ENCODE results near the gene FLNA.
"Not testable (repeated sequence)": the region's sequence is repeated elsewhere in the genome, so short reads cannot be mapped to it uniquely, and the experiment has no call there.

FLNA gene

DNA sequence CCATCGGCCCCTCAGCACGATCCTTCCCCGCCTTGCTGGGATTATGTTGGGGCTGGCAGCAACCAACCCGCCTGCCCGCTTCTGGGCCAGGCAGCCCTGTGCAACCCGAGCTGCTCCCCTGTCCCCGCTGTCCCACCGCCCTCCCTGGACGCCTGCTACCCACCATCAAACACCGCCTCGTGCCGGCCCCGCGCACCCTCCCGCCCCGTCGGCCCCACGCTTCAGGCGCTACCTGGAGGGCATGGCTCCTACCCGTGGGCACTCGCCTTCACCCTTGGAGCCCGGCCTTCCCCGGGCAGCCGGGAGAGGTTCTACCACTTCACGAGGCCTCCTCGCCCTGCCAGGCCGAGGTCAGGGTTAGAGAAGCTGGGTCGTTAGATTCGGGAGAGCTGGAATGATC is 41.9 kb downstream of the FLNA start:
- no peak for DNase-seq

DNA sequence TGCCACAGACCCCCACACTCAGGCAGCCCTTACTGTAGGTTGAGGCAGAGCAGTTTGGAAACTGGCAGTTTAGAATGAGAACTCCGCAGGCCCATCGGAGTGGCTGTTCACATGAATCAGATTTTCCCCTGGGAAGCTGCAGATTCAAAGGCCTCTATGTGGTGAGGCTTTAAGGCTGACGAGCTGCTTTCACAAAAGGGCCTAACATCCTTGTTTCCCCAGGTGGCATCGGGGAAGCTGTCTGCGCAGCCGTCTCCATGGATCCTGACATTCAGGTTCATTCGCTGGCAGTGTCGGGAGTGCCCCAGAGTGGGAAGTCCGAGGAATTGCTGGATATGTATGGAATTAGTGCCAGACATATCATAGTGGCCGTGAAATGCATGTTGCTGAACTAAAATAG is 45.1 kb downstream of the FLNA start:
- no peak for DNase-seq

DNA sequence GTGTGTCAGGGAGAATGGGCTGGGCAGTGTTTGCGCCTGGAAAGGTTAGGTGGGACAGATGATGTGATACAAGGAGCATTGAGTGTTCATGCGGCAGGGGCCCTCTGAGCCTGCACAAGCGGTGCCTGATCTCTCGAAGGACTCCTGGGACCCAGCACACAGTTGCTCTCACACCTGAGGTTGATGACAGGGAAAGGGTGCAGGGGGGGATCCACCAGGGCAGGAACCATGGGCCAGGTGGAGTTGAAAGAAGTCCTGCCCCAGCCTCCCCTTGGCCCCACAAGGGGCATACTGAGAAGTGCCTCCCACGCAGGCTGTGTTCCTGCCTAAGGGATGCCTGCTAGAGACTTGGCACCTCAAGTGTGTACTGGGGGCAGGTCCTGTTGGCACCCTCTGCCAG is 45.8 kb downstream of the FLNA start:
- DNase-seq, result no peak

DNA sequence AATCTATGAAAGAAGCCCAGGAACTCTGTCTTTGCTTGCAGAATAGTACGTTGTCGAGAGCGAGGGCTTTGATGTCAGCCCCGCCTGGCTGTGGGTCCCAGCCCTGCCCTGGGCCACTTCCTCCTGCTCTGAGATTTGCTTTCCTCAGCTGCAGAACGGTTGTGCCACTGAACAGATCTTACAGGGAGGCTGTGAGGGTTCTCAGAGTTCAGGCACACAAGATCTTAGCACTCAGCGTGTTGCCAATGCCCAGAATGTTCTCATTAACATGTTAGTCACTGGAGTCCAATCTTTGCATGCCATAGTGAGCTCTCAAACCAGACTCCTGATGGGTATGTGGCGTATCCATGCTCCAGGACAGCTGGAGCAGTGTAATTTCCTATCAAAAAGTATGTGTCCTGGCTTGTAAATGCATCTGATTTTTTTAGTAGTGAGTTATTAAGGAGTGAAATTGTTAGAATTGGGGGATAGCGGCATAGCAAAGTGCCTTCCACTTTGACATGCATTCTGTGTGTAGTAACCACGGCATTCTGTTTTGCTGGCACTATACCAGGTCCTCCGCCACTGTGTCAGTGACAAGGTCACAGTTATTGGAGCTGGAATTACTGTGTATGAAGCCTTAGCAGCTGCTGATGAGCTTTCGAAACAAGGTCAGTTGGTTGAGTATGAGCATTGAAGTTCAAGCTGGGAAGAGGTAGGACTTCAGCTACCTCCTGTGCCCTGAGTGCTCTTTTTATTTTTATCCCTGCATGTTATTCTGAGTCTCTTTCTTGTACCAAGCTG is 47.2 kb downstream of the FLNA start:
- no peak for DNase-seq

DNA sequence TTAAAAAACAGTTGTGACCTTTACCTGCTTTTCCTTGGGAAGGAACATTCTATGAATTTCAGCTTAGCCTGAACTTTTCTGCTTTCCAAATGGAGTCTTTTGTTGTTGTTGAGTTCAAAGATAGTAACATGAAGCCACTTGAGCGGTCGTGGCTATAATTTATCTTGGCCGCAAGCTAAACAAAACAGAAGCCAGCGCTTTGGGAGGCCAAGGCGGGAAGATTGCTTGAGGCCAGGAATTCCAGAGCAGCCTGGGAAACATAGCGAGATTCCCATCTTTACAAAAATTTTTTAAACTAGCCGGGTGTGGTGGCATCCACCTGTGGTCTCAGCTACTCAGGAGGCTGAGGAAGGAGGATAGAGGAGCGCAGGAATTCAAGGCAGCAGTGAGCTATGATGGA is 48.9 kb downstream of the FLNA start:
- DNase-seq, result no peak

DNA sequence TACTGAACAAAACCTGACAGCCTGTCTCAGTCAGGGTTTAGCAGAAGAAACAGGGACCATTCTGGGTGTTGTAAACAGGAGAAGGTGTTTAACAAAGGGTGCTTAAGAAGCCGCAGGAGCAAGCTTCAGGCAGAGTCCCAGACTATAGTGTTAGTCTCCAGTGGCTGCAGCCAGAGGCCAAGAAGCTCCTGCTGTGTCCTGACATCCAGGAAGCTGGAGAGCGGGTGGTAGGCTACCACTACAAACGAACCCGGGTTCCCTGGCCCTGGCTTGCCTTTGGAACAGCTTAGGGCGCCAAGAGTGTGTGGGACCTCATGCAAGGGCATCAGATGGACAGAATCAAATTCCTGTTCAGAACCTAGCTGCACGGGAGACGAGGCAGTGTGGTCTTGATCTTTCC is 50.9 kb downstream of the FLNA start:
- DNase-seq, result no peak

DNA sequence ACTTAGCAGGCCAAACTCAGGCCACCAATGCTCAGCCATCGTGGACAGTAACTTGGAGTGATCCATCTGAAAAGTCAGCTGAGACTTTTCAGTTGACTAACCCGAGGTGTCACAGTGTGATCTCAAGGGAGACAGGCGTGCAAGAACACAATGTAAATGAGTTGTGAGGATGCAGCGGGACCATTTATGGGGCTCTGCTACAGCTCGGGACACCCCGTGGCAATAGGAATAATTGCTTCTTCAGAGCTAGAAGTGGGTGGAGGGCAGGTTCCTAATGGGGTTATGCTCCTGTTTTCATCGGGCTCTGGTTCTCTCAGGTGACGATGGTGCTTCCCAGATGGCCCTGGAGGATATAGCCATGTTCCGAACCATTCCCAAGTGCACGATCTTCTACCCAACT is 51.5 kb downstream of the FLNA start:
- no peak for DNase-seq

DNA sequence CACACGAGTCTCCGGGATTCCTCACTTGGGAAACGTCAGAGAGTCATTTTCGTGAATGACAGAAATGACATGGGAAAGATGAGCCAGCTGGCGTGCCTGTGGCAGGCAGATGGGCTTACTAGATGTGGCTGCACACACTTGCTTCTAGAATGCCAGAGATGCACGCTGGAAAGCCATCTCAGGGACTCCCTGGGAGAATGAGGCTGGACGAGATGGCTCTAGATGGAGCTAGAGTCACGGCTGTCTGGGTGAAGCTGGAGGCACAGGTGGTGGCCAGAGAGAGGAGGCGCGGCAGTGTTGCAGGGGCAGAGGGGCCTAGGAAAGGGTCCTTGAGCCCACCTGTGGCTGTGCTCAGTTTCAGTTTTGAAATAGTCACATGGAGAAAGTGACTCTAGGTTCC is 52.8 kb downstream of the FLNA start:
- DNase-seq, result no peak

DNA sequence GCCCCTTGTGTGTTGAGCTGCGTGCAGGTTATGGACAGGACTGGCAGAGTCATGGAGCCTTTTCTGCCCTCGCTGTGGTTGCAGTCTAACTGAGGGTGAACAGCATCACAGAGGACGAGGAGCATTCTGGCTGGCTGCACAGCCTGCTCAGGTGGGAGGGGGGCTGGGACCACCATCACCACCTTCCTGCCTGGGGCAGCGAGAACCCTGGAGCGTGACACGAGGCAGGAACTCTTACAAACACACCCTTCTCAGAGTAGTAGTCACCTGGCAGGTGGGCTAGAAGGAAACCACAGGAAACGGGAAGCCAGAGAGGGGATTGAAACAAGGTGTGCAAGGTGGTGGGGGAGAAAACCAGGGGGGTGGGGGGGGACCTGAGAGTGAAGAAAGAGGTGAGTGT is 53.3 kb downstream of the FLNA start:
- DNase-seq, result no peak

DNA sequence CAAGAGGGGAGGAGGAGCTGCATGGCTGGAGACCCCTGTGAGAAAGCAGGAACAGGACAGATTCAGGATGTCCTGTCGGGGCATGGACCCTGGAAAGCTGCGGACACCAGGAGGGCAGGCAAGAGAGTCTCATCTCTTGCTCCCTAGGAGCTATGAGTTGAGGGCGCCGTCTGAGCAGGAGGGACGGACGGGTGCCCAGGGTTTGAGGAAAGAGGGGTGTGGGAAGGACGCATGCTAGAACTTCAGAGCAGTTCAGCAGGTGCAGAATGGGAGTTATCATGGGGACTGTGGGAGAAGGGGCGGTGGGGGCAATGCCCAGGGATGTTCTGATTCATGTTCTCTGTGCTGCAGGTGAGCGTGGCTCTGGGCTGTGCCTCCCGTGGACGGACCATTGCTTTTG is 54.0 kb downstream of the FLNA start:
- no peak for DNase-seq

DNA sequence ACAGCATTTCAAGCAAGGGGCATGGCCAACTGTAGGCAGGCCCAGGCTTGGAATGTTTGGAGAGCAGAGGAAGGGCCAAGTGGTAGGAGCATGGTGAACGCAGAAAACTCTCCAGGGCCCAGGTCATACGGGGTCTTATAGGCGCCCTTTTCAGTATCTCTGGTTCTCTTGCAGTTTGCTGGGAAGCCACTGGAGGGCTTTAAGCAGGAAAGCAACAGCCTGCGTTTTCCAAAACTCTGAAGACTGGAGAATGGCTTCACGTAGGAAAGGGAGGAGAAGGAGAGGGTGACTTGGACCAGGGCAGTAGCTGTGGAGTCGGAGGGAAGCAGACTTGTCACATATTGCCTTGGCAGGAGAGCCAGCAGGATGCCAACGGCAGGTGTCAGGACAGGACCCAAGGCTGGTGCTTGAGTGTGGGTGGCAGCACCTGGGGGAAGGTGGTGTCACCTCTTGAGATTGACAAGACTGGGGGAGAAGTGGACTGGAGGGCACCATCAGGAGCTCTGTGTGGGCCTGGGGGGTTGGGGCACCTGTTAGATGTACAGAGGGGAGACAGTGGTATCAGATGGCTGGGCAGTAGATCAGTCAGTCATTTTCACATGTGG is 56.9 kb downstream of the FLNA start:
- no peak for DNase-seq

DNA sequence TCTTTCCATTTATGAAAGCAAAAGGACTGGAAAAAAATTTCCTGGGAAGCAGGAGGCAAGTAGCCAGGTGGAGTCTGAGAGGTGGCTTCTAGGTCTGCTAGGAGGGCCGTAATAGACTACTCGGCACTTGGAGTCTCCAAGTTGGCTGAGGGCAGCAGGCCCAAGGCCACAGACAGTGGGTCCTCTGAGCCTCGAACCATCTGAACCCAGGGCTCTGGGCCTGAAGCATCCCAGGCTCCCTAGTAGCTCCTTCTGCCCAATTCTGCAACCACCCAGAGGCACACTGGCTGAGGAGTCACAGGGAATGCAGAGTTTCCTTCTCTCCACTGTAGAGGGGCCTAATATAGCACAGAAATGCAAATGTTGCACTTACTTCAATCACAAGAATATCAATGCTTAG is 59.0 kb downstream of the FLNA start:
- no peak for DNase-seq

DNA sequence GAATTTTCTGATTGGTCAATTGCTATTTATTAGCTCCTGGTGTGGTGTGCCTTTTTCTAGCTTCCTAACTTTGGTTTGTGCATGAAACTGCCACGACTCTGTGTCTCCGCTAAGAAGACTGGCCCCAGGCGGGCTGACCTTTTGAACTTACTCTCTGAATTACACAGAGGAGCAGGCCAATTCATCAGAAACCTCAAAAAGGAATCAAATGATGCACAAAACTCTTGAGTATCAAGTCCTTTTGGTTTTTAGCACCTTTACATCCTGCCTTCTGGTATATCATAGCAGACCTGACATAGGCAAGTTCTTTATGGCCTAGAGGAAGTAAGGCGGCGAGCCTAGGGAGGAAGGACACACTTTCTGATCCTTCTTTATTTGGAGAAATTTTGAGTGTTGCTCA is 61.3 kb downstream of the FLNA start:
- DNase-seq, result no peak

DNA sequence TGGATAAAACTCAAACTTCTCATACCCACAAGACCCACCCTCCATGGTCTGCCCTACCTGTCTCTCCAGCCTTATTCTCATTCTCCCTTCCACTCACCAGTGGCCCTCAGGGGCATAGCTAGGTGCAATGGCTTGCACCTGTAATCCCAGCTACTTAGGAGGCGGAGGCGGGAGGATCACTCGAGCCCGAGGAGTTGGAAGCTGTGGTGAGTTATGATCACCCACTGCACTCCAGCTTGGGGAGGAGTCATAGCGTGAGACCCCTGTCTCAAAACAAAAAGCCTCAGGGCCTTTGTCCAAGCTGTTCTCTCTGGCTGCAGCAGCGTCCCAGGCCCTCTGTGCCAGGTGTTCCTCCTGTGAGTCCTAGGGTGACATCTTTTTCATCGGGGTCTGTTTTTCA is 62.3 kb downstream of the FLNA start:
- DNase-seq, result no peak

DNA sequence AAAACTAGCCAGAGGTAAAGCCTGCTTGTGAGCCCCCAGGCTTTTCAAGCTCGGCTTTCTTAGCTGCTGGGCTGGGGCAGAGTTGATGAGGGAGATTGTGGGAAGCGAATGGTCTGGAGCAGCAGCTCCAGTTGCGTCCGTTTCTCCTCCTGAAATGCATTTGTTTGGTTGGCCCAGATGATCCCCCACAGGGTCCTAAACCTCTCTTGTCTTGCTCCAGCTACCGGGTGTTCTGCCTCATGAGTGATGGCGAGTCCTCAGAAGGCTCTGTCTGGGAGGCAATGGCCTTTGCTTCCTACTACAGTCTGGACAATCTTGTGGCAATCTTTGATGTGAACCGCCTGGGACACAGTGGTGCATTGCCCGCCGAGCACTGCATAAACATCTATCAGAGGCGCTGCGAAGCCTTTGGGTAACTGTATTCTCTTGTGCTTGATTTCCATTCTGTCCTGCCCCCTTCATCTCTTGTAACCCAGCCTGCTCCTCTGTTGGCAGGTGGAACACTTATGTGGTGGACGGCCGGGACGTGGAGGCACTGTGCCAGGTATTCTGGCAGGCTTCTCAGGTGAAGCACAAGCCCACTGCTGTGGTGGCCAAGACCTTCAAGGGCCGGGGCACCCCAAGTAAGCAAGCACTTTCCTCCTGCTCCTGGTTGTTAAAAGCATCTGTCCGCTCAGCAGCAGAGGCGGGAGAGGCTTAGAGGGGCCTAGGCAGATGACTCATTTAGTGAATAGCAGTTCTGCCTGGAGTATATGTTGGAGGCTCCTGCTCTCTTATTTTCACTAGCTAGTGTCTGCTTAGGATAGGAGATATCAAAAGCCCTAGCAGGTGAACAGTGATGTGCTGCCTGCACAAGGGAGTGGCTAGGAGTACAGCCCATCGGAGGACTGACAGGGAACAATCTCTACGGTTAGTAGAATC is 63.6 kb downstream of the FLNA start:
- DNase-seq, result no peak

DNA sequence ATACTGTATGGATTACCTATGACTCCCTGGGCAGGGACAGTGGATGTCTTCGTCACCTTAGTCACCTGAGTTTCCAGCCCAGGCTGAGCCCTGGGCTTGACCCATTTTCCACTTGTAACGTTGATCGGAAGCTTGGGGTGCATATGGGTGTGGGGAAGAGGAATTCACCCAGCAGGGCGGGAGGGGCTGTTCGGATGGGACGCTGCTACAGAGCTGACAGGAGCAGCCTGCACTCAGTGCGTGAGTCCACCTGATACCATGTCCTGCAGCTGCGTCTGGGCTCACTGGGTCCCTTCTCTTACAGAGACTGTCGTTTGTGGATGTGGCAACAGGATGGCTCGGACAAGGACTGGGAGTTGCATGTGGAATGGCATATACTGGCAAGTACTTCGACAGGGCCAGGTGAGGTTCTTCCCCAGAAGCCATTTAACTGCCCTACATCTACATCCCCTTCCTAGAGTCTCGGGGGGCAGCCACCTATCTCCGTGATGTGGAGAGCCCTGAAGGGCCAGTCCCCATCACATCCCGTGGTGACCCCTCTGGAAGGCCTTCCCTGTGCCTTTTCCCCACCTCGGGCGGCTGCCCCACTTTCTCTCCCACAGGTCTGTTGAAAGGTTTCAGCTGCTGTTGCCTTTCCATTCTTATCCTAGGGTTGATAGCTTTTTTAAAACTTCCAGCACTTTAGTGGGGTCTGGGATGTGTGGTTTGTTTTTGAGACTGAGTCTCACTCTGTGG is 65.2 kb downstream of the FLNA start:
- DNase-seq, result no peak

DNA sequence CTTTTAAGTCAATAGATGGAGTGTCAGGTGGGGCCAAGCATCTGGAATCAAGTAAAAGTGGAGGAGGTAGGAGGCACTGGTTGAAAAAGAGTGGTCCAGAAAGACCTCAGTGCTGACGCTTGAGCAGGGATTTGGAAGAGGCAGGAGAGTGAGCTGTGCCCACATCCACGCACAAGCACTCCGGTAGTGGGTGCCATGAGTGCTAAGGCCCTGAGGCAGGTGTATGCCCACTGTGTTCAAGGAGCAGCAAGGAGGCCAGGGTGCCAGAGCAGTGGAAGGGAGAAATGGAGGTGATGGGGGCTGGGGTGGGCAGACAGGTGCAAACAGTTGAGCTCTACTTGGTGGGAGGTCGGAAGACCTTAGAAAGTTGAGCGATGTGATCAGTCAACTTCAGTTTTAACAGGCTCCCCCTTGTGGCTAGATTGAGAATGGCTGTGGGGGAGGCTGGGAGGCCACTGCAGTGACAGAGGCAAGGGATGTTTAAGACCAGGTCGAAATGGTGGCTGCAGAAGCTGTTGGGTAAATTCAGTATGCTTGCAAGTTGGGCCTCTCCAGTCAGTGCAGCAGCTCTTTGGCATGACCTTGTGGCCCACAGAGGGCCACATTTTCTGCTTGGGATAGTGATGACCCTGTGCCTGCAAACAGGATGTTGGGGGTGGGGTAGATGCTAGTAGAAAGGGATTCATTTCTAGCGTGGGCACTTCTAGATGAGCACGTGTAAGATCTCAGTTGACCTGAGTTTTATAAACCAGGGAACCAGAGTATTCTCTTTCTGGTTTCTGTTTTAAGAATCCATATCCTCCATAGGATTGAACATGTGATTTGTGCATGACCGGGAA is 66.1 kb downstream of the FLNA start:
- peak; percentile 11 for DNase-seq

DNA sequence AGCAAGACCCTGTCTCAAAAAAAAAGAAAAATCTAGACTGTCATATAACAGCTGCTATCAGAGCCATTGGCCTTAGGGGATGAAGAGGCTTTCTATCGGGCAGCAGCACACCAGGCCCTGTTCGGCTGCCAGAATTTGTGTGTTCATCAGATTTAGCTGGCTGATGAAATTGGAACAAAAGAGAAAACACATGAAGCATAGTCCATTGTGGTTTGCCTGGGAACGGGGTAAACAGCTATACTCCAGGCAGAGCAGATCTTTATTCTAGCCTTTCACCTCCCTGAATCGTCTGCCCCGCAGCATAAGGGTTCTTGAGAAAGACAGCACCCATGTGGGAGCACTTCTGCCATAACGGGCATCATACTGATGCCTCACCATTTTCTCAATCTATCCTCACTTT is 67.2 kb downstream of the FLNA start:
- DNase-seq, result no peak

DNA sequence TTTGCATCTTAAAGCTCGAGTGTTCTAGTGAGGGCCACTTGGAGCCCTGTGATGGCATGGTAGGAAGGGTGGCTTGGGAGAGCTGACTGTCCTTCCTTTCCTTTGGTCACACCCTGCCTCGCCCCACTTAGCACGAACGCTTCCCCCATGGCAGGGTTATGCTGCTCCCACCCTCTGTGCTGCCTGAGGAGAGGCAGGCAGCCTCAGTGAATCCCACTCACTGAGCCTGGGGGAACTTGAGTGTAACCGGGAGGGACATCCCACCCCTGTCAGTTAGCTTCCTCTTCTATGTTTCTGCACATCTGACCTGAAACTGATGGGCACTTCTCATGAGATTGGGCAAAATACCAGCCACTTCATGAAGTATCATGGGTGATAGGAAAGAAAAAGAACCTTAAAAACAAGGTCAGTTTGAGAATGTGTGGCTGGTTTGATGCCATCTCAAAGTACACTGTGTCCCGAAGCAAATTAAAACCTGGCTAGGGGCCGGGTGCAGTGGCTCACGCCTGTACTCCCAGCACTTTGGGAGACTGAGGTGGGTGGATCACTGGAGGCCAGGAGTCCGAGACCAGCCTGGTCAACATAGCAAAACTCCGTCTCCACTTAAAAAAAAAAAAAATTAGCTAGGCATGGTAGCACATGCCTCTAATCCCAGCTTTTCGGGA is 68.8 kb downstream of the FLNA start:
- DNase-seq, result no peak

DNA sequence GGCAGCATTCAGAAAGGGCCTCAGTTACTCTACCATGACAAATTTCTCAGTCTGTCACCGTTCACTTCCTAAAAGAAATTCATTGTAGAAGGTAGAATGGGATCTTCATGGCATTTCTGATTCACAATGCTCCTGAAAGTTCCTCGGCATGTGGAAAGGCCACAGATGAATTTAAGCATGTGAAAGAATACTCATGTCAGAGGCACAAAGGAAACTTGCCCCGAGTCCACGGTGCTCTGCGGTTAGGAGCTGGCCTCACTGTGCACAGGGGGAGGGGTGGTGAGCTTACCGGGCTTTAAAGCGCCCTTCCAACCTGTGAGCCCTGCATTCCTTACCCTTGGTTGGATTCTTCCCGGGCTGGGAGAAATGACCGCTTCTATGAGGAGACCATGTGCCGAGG is 69.6 kb downstream of the FLNA start:
- DNase-seq, result no peak

DNA sequence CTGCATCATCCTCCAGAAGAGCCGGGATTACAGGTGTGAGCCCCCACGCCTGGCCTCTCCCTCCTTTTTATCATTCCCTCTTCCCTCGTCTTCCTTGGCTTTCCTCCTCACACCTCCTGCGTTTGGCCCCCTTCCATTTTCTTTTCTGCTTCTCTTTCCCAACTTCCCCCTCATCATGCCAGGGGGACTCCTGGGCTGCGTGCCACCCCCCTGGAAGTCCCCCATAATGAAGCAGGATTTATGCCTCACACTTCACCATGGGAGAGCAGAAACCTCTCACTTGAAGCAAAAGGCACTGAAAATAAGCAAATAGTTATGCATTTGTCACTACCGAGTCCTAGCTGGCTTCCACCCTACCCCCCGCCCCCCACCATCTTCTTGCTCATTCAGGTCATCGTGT is 71.0 kb downstream of the FLNA start:
- no peak for DNase-seq

DNA sequence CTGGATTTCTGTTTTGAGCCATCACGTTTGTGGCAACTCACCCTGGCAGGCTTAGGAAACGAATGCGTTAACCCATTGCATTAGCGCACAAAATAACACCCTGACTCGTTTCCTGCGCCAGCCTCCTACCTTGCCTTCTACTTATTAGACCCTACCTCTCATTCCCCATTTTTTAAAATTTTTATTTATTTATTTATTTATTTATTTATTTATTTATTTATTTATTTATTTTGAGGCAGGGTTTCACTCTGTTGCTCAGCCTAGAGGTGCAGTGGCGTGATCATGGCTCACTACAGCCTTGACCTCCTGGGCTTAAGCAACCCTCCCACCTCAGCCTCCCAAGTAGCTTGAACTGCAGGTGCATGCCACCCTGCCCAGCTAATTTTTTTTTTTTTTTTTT is 71.4 kb downstream of the FLNA start:
- DNase-seq, result not testable (repeated sequence)

Measured in NCI-H748 treated with DMSO at 0.1 percent for 48 hours (cell line).